Measurements from ENCODE around the gene FOLH1. TPM values are rescaled to one million over a fixed set of nuclear protein-coding genes. Genes with fewer than 3 reads are reported as not detected.
"Not testable (repeated sequence)": the region's sequence is repeated elsewhere in the genome, so short reads cannot be mapped to it uniquely, and the experiment has no call there.

The FOLH1 gene
- not detected in 2 replicates for total RNA-seq

DNA sequence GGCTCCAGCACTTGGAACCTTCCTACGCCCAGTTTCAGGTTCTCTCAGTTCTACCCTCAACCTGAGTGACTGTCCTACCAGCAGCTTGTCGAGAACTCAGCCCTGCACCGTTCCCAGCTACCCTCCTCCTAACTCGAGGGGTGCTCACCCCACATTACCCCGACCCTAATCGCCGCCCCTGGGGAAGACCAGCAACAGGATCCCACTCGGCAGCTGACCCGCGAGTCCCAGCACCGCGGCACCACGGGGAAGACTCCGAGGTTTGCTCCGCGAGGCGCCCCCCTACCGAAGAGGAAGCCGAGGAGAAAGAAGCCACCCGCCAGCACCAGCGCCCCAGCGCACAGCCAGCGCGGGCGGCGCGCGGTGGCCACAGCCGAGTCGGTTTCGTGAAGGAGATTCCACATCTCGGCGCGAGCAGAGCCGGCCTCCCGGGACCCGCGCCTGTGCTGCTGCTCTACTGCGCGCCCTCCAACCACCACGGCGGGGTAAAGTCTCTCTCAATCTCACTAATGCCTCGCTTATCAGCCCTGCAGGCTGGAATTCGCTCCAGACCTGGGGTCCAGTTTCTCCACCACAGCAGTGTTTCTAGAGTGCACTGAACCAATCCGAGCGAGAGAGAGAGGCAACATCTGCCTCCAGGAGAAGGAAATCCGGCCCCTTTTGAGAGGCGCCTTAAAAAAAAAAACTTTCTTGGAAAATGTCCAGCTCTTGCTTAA is at the start of gene FOLH1:
Gene FOLH1 (minus strand): TSS at position 597 of the 716 bp plus-strand sequence. CDS start 193 bp downstream, at position 404.
- no peak within 1 kb of the TSS for H3K4me3 ChIP-seq (ENCODE audit: low read depth, low read length)
- no peak for DNase-seq (ENCODE audit: low read depth)
- TF ChIP-seq, protein P1, sequence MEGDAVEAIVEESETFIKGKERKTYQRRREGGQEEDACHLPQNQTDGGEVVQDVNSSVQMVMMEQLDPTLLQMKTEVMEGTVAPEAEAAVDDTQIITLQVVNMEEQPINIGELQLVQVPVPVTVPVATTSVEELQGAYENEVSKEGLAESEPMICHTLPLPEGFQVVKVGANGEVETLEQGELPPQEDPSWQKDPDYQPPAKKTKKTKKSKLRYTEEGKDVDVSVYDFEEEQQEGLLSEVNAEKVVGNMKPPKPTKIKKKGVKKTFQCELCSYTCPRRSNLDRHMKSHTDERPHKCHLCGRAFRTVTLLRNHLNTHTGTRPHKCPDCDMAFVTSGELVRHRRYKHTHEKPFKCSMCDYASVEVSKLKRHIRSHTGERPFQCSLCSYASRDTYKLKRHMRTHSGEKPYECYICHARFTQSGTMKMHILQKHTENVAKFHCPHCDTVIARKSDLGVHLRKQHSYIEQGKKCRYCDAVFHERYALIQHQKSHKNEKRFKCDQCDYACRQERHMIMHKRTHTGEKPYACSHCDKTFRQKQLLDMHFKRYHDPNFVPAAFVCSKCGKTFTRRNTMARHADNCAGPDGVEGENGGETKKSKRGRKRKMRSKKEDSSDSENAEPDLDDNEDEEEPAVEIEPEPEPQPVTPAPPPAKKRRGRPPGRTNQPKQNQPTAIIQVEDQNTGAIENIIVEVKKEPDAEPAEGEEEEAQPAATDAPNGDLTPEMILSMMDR (IDR thresholded peaks at IDR 0.05; ENCODE audit: insufficient read depth, low read depth, low read length) = no peak

DNA sequence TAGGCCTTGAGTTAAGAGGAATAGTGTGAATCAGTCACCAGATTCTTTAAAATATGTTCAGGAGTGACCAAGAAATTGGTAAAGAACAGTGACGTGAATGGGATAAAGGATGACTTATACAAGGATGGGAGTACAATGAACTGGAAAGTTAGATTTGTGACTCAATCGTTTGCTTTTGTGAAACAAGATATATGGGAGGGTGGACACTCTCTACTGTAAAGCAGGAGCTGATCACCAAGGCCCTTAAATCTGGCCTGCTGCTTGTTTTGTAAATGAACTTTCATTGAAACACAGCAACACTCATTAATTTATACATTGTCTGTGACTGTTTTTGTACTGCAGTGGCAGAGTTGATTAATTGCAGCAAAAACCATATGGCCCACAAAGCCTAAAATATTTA is 46.7 kb upstream of the FOLH1 start:
- not testable (repeated sequence) for DNase-seq (ENCODE audit: low read depth); H3K4me3 ChIP-seq (ENCODE audit: low read depth, low read length)

DNA sequence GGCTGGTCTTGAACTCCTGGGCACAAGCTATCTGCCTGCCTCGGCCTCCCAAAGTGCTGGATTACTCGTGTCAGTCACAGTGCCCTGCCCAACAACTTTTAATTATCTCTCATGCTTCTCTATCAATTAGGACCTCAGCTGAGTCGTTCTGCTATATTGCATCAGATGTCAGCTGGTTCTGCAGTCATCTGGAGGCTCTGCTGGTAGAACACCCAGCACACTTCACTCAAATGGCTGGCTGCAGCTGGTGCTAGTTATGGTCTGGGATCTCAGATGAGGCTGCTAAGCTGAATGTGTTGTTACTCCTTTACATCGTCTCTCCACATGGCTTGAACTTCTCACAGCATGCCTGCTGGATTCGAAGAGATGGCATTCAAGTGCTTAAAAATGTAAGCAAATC is 42.8 kb upstream of the FOLH1 start:
- H3K4me3 ChIP-seq (ENCODE audit: low read depth, low read length); DNase-seq (ENCODE audit: low read depth): not testable (repeated sequence)

DNA sequence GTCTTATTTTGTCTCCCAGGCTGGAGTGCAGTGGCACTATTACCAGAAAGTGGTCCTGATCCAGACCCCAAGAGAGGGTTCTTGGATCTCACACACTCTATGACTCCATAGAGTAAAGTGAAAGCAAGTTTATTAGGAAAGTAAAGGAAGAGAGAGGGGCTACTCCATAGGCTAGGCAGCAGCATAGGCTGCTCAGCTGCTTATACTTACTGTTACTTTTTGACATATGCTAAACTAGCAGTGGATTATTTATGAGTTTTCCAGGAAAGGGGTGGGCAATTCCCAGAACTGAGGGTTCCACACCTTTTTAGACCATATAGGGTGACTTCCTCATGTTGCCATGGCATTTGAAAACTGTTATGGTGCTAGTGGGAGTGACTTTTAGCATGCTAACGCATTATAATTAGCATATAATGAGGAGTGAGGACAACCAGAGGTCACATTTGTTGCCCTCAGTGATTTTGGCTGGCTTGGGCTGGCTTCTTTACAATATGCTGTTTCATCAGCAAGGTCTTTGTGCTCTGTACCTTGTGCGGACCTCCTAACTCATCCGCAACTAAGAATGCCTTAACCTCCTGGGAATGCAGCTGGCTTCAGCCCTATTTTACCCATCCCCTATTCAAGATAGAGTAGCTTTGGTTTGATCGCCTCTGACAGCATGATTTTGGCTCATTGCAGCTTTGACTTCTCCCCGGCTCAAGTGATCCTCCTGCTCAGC is 42.2 kb upstream of the FOLH1 start:
- not testable (repeated sequence) for DNase-seq (ENCODE audit: low read depth)

DNA sequence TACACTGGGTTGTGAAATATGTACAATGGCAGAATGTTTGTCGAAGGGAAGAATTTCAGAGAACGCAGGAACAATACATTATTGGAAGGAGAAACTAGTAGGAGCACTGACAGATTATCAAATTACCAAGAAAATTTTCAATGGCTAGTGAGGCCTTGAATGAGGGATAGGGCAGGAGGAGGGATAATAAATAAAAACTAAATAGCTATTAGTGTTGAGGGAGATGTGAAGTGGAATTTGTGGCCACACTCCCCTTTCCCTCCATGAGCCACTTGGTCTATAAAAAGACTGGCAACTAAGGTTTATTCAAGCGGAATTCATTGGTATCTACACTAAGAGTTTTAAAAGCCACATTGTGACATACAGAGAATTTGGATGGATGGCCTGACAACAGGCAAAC is 41.0 kb upstream of the FOLH1 start:
- not testable (repeated sequence) for DNase-seq (ENCODE audit: low read depth); H3K4me3 ChIP-seq (ENCODE audit: low read depth, low read length)

More for the DNA sequence above, 42.2 kb upstream of the FOLH1 start:
- not testable (repeated sequence) for H3K4me3 ChIP-seq (ENCODE audit: low read depth, low read length)

DNA sequence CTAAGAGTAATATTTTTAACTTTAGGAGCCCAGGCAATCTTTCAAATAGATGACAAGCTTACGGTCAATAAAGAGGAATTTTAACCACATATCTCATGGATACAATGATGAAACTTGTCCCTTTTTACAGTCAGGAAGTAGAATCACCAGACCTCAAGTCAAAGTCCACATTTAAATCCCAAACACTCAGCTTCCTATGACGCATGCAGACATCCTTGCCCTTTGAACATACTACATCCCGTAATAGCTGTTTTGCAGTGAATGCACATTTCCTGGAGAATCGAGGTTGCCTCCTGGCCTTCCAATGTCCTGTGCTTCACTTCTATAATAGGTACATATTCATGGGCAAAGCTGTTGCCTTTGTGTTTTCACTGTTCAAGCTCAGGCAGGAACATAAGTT is 25.3 kb upstream of the FOLH1 start:
- H3K4me3 ChIP-seq (ENCODE audit: low read depth, low read length); DNase-seq (ENCODE audit: low read depth): not testable (repeated sequence)

DNA sequence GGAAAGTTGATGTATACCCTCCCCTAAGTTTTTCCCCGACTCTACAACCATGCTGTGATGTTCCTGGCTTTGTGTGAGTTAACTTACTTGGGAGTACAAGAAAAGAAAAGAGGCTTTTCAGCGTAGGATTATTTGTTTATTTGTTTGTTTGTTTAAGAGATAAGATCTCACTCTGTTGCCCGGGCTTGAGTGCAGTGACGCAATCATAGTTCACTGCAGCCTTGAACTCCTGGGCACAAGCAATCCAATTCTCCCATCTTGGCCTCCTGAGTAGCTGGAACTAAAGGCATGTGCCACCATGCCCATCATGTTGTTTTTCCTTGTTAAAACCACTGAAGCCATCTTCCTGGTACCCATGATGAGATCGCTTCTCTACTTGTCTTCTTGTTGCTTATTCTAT is 24.6 kb upstream of the FOLH1 start:
- not testable (repeated sequence) for DNase-seq (ENCODE audit: low read depth); H3K4me3 ChIP-seq (ENCODE audit: low read depth, low read length)

DNA sequence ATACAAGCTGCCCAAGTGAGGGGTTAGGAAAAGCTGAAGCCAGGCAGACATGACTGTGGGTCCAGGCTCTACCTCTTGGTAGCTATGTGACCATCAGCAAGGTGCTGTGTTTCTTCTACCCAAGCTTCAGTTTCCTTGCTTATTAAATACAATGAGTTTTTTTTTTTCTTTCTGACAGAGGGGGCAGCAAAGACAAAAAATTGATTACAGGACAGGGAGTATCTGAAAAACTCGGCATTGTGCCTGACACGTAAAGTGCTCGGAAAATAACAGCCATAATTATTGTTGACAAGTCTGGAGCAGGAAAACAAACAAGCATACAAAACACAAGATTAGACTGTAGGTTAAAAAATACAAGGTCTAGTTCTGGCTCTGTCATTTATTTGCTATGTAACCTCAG is 23.3 kb upstream of the FOLH1 start:
- not testable (repeated sequence) for DNase-seq (ENCODE audit: low read depth); H3K4me3 ChIP-seq (ENCODE audit: low read depth, low read length)

DNA sequence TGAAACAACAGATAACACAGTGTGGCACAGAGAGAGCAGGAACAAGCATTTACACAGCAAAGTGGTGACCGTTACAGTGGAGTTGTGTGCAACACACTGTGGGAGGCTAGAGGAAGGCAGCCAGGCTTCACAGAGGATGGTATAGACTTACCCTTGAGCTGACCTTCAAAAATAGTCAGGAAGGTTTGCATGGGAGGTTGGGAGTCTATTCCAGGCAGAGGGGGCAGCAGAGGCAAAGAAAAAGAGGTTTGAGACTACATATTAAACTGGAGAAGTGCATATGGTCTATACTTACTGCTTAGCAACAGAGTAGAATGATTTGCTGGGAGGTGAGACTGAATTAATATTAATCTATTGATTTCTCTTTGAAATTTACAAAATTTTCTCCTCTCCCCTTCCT is 22.1 kb upstream of the FOLH1 start:
- not testable (repeated sequence) for DNase-seq (ENCODE audit: low read depth); H3K4me3 ChIP-seq (ENCODE audit: low read depth, low read length)

DNA sequence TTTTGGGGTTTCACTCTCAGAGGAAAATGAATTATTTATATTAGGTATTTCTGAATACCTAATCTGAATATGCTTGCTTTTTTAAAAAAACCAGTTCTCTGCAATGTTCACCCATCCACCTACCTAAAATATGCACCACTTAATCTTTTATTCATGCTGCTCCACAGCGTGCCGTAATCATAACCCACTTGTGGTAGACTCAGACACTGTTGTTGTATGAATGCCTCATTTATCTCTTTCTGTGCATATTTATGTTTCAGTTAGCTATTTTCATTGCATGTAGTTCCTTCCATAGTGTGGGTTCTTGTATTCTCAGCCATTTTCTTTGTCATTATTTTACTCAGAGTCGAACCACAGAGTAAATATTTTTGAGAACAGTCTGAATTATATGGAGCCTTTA is 21.6 kb upstream of the FOLH1 start:
- DNase-seq (ENCODE audit: low read depth); H3K4me3 ChIP-seq (ENCODE audit: low read depth, low read length): not testable (repeated sequence)

DNA sequence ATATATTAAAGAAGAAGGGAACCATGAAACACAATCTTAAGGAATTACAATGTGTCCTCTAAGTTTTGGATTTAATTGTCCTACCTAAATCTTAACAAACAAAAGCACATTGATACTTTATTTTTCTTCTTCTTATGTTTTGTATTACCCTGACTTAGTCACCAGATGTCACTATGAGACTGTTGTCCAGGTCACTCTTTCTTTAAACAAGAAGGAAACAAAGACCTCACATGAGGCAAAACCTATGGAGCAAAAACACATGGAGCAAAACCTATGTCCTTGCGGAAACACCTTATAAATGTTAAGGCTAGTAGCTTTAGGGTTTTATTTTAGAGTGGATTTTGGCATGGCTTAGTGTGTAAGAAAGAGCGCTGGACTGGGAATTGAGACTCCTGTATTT is 20.7 kb upstream of the FOLH1 start:
- not testable (repeated sequence) for DNase-seq (ENCODE audit: low read depth); H3K4me3 ChIP-seq (ENCODE audit: low read depth, low read length)

DNA sequence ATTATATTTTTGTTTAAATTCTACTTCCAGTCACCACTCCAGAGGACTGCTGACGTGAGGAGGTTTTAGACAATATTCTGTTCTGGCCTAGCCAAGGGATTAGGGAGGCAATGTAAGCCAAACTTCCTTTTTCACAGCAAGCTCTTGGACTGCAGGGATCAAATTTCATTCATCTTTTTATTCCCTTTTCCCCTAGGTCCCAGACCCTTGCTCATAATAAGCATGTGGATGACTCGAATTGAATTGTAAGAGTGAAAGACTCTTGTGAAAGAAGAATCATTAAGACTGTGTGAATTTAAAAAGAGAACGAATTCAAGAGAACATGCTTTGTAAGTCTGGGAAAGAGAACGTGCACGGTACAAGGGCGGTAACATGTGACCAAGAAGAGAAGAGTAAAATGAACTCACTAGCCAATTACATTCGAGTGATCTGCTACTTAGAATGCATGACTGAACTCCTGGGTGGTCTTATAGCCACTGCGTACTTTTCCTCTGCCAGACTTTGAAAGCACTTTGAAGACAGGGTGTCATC is 16.9 kb upstream of the FOLH1 start:
- not testable (repeated sequence) for DNase-seq (ENCODE audit: low read depth); H3K4me3 ChIP-seq (ENCODE audit: low read depth, low read length)

DNA sequence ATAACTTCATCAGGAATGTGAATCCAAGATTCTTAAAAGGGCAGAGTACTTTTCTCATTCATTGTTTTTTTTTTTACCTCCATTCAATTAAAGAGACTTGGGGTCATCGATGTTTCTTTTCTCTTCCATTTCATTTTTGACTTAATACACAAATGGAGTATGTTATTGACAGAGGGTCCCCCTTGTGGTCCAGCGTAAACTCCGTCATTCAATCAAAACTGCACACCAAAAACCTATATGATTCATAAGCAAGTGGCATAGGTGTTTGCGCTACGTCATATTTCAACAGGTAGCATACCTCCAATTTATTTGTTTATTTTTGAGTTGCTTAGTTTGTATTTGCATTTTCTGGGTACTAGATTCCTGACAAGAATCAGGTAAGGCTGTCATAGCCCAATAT is 12.7 kb upstream of the FOLH1 start:
- TF ChIP-seq, protein P1 (IDR thresholded peaks at IDR 0.05; ENCODE audit: insufficient read depth, low read depth, low read length) = no peak
- no peak for DNase-seq (ENCODE audit: low read depth)
- H3K4me3 ChIP-seq (ENCODE audit: low read depth, low read length) = no peak overlapping the region
